IPS DF 19.7 (cell line): ENCODE results near the gene VPS8.
"Not testable (repeated sequence)": the region's sequence is repeated elsewhere in the genome, so short reads cannot be mapped to it uniquely, and the experiment has no call there.

ENCODE experiments used
- DNase-seq: peaks from one replicate; pipeline ENCODE4 v3.0.0-alpha.2; 2013; ENCODE audit warnings: low read depth, low spot score

Gene VPS8

GRCh38 chr3:184986366-184986889 is 174.5 kb downstream of the VPS8 start:
- DNase-seq: no peak

GRCh38 chr3:184993394-184993793 is 181.4 kb downstream of the VPS8 start:
- DNase-seq: no peak

- DNase-seq: not testable (repeated sequence)
Measured at GRCh38 chr3:185003876-185004275, 191.9 kb downstream of the VPS8 start.

GRCh38 chr3:185009650-185010049 is 197.7 kb downstream of the VPS8 start:
- DNase-seq: no peak

GRCh38 chr3:185017584-185017983 is 205.6 kb downstream of the VPS8 start:
- DNase-seq: not testable (repeated sequence)

GRCh38 chr3:185017996-185018395 is 206.0 kb downstream of the VPS8 start:
- DNase-seq: not testable (repeated sequence)

- DNase-seq: no peak
Measured at GRCh38 chr3:185021256-185021655, 209.3 kb downstream of the VPS8 start.

- DNase-seq: no peak
Measured at GRCh38 chr3:185024406-185024805, 212.4 kb downstream of the VPS8 start.

GRCh38 chr3:185024966-185025365 is 213.0 kb downstream of the VPS8 start:
- no peak for DNase-seq

- no peak for DNase-seq
Measured at GRCh38 chr3:185028121-185028520, 216.2 kb downstream of the VPS8 start.

GRCh38 chr3:185029086-185029485 is 217.1 kb downstream of the VPS8 start:
- no peak for DNase-seq

- DNase-seq: no peak
Measured at GRCh38 chr3:185030399-185030798, 218.4 kb downstream of the VPS8 start.

- no peak for DNase-seq
Measured at GRCh38 chr3:185030951-185031350, 219.0 kb downstream of the VPS8 start.

- no peak for DNase-seq
Measured at GRCh38 chr3:185037801-185038200, 225.8 kb downstream of the VPS8 start.

GRCh38 chr3:185040425-185040824 is 228.5 kb downstream of the VPS8 start:
- no peak for DNase-seq

GRCh38 chr3:185041540-185041939 is 229.6 kb downstream of the VPS8 start:
- no peak for DNase-seq

- DNase-seq: no peak
Measured at GRCh38 chr3:185042312-185043050, 230.5 kb downstream of the VPS8 start.

GRCh38 chr3:185046164-185046515 is 234.2 kb downstream of the VPS8 start:
- DNase-seq: no peak

GRCh38 chr3:185046603-185047002 is 234.6 kb downstream of the VPS8 start:
- no peak for DNase-seq

- no peak for DNase-seq
Measured at GRCh38 chr3:185049710-185050109, 237.7 kb downstream of the VPS8 start.

GRCh38 chr3:185051801-185052200 is 239.8 kb downstream of the VPS8 start:
- DNase-seq: no peak

- no peak for DNase-seq
Measured at GRCh38 chr3:185052631-185053030, 240.7 kb downstream of the VPS8 start.

GRCh38 chr3:185056908-185057307 is 244.9 kb downstream of the VPS8 start:
- no peak for DNase-seq

GRCh38 chr3:185057829-185058228 is 245.9 kb downstream of the VPS8 start:
- no peak for DNase-seq
